SK-MEL-5 (cell line): ENCODE results near the gene GPHN. TPM values are rescaled to one million over a fixed set of nuclear protein-coding genes. Genes with fewer than 3 reads are reported as not detected.
"Not testable (repeated sequence)": the region's sequence is repeated elsewhere in the genome, so short reads cannot be mapped to it uniquely, and the experiment has no call there.

Experiments used
- DNase-seq: peaks from one replicate; pipeline ENCODE4 v3.0.0-alpha.2; 2016; ENCODE audit warnings: low read depth, low spot score
- in situ Hi-C: cut with HindIII; loops from 2 replicates; pipeline ENCODE4 v1.10.0; 2016; ENCODE audit warnings: low sequenced_read_pairs, high pct_unique_total_duplicates, low pct_unique_long_range_greater_than_20kb
- total RNA-seq: library from RNA; depleted of rRNA; stranded (reverse); fragments of >200 nt; shearing (Covaris generic); gene quantifications from 2 replicates; pipeline ENCODE4 v1.2.3, GENCODE V29; 2014

GPHN gene
- total RNA-seq, 1 experiment from 2014 or later = 28.6 TPM

DNA sequence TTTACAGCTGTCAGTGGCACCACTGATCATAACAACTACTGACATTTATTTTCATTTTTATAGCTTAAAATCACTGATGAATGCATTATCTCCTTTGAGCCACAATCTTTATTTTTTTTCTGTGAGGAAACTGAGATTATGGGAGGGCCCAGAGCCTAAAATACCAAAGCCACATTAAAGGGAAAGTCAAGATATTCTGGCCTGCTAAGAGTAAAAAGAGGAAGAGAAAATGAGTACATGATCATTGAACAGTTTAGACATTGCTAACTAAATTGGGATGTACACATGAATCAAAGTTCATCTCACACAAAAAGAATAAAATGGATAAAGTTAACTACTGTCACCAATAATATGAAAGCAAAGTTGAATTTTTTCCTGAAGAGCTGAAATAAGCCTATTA is 510.8 kb downstream of the GPHN start:
- DNase-seq = no peak
- in situ Hi-C loops = no loop called here

DNA sequence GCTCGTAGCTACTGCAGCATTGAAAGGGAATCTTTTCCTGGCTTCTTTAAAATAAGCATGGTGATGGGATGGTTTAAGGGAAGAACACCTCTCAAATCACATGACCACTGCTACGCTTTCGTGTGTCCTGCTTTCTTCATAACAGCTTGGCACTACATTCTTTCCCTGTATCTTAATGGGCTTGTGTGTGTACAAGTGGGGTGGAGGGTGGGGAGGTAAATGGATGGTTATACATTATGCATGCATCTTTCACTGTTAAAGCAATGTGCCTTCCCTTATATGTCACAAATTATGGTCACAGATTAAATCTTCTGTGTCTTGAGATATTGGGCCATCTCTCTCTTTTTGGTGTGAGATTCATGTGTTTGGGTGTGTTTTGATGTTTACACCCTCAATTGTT is 511.8 kb downstream of the GPHN start:
- no peak for DNase-seq
- in situ Hi-C loops = no loop called here

DNA sequence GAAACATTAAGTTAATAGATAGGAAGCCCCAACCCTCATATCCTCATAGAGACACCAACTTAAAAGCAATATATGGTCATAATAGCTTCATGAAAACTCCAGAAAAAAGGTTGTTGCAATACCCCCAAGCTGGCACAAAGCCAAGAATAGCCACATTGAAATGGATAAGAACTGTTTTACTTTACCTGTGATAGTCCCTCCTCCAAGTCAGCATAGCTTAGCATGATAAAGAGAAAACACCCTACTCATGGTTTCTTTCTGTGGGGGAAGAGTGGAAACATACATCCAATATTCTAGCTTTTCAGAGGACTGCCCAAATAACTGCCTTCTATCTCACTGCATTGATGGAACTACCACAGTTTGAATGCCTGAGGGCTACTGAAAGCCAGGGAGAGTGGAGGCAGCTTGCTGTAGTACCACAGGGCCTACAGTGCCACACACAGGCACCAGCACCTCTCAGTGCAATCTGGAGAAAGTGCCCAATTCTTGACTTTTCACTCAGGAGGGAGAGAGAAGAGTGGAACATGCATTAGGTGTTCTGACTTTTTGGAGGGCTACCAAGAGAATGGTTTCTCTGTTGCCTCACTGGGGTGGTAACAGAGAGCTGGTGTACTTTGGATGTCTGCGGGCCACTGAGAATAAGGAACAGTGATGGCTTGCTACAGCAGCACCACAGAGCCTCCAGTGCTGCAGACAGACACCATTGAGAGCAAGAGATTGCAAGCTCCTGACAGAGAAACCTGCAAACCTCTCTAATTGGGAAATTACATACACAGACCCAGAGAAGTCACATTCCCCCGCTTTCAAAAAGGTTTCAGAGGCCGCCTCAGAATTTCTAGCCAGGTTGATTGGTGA is 524.2 kb downstream of the GPHN start:
- no peak for DNase-seq
- in situ Hi-C loops = no loop called here

DNA sequence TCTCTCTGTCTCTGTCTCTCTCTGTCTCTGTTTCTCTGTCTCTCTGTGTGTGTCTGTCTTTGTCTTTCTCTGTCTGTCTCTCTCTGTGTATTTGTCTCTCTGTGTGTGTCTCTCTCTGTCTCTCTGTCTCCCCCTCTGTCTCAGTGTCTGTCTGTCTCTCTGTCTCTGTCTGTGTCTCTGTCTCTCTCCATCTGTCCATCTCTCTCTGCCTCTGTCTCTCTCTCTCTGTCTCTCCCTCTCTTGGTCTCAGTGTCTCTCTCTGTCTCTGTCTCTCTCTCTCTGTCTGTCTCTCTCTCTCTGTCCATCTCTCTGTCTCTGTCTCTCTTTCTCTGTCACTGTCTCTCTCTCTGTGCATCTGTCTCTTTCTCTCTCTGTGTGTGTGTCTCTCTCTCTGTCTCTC is 537.5 kb downstream of the GPHN start:
- in situ Hi-C loops = no loop called here
- DNase-seq = no peak

DNA sequence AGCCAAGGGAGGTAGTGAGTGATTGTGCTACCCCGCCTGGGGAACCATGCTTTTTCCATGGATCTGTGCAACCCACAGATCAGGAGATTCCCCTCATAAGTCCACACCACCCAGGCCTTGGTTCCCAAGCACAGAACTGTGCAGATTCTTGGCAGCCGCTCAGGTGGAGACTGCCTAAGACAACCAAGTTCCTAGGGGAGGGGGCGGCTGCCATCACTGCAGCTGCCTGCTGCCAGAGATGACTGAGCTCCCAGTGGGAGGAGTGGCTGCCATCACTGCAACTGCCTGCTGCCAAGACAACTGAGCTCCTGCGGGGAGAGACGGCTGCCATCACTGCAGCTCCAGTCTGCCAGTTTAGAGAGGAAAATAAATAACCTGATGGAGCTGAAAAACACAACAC is 542.9 kb downstream of the GPHN start:
- DNase-seq = no peak
- in situ Hi-C loops = no loop called here

DNA sequence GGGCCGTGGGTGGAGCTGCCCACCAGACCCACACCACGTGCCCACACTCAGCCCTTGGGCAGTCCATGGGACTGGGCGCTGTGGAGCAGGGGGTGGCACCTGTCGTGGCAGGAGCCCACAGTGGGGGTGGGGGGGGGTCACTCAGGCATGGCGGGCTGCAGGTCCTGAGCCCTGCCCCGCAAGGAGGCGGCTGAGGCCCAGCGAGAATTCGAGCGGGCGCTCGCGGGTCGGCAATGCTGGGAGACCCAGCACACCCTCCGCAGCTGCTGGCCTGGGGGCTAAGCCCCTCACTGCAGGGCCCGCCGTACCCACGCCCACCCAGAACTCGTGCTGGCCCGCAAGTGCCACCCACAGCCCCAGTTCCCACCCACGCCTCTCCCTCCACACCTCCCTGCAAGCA is 548.7 kb downstream of the GPHN start:
- in situ Hi-C loops = no loop called here

DNA sequence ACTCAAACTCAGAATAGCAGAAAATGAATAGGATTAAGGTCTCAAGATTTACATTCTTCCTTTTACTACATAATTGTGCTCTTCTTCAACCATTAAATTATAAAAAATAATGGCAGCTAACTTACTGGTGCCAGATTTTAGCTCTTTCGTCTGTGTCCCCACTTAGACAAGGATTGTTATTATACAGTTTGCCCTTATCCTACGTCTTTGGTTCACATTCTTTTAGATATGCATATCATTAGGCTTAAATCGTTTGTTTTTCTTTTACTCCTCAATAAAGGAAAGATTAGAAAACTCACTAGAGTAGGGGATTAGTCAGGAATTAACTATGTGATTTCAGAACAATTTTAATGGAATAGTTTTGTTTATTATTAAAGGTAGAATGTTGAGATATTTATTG is 551.6 kb downstream of the GPHN start:
- DNase-seq = no peak
- in situ Hi-C loops = no loop called here

More for the DNA sequence above, 548.7 kb downstream of the GPHN start:
- no peak for DNase-seq

DNA sequence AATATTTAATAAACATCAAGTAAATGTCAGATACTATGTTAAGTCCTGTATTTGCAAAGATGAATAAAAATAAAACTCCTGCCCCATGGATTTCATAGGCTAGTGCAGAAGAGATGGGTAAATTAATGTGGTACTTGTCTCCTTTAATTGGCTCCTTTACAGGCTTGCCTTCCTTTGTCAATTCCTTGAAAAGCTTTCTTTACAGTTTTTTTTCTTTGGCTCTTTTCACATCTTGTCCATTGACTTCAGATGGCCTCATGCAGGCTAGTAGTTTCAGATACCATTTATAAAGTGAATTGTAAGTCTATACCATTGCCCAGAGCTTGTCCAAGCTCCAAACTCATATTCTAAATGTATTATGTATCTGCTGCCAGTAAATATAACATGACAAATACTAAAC is 552.6 kb downstream of the GPHN start:
- no peak for DNase-seq
- in situ Hi-C loops = no loop called here

DNA sequence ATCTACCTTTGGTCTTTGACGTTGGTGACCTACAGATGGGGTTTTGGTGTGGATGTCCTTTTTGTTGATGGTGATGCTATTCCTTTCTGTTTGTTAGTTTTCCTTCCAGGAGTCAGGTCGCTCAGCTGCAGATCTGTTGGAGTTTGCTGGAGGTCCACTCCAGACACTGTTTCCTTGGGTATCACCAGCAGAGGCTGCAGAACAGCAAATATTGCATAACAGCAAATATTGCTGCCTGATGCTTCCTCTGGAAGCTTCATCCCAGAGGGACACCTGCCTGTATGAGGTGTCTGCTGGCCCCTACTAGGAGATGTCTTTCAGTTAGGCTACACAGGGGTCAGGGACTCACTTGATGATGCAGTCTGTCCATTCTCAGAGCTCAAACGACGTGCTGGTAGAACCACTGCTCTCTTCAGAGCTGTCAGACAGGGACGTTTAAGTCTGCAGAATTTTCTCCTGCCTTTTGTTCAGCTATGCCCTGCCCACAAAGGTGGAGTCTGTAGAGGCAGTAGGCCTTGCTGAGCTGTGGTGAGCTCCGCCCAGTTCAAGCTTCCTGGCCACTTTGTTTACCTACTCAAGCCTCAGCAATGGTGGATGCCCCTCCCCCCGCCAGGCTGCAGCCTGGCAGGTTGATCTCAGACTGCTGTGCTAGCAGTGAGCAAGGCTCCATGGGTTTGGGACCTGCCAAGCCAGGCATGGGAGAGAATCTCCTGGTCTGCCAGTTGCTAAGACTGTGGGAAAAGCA is 559.3 kb downstream of the GPHN start:
- in situ Hi-C loops, DNase-seq: not testable (repeated sequence)

DNA sequence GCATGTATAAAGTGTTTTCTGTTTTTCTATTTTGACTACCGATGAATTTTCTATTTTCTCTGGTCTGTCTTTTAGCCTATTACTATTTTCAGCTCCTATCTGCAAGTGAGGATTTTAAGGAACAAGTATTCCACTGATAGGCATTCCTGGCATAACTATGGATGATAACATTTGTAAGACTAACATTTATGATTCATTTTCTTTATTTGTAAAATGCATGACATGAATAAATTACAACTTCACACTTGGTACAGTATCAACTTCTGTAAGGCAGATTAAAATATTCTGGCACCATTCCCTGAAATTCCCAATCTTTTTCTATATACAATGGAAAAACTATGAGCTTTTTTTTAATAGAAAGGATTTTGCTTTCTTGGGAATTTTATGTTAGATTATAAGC is 560.3 kb downstream of the GPHN start:
- no peak for DNase-seq
- in situ Hi-C loops = no loop called here

DNA sequence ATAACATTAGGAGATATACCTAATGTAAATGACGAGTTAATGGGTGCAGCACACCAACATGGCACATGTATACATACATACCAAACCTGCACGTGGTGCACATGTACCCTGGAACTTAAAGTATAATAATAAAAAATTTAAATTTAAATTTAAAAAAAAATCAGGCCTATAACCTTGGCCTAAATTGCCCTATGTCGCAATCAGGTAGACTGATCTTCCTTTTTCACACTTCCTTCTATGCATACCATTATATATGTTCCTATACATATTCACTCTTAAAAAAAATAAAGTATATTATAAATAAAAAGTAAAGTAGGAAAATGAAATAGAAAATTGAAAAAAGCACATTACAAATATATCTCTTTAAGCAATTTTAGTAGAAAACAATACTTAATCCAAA is 563.6 kb downstream of the GPHN start:
- DNase-seq = no peak
- in situ Hi-C loops = no loop called here

DNA sequence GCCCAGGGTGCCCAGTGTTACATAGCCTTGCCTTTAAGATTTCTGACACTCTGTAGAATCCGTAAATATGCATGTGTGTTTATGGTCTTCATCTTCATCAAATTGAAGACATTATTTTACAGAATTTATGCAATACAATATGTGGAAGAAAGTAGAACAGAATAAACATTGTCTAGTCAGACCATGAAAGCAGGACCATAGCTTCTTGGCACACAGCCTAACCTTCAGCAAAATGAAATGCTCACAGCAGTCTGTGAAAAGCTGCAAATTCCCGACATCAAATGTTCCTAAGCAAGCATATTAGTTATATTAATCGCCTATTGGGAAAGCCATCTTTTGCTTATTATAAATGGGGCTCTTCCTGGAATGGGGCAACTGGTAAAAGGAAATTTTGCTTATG is 570.0 kb downstream of the GPHN start:
- no peak for DNase-seq

DNA sequence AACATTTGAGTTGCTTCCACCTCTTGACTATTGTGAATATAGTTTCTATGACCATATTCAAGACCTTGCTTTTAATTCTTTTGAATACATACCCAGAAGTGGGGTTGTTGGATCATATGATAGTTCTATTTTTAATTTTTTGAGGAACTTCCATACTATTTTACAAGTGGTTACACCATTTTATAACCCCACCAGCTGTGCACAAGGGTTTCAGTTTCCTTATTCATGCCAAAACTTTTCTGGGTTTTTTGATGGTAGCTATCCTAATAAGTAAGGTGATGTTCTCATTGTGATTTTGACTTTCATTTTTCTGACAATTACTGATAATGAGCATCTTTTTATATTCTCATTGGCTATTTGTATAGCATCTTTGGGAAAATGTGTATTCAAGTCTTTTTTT is 571.9 kb downstream of the GPHN start:
- DNase-seq = no peak
- in situ Hi-C loops = no loop called here

More for the DNA sequence above, 570.0 kb downstream of the GPHN start:
- in situ Hi-C loops = no loop called here

DNA sequence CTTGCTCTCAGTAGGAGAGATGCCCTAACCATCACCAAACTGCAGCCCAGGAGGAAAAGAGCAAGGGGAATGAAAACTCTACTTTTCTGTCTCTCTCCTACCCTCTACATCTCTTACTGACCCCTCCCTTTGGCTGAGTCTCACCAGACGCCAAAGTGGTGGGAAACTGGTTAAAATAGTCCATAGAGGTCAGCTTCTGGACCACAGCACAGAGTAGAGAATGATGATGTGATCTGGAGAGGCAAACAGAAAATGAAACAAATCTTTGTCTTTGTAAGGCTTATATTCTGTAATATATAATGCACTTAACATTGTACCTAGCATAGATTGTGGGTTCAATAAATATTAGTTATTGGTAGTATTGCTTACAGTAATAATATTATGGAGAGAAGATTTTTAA is 600.3 kb downstream of the GPHN start:
- in situ Hi-C loops = no loop called here
- DNase-seq = no peak

DNA sequence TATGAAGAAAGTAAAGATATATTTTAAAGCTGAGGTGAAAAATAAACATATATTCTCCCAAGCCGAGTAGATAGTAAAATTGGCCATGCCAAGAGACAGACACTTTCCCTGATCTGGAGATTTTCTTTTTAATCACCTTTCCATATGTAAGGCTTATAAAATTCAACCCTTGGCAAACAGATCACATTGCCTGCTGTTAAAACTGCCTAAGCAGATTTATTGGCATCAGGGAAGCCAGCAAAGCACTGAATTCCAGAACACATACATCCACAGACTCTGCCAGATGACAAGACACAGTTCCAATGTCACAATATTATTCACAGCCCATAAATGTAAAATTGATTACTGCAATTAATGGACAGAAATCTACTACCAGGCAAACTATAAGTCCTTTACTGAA is 603.1 kb downstream of the GPHN start:
- no peak for DNase-seq
- in situ Hi-C loops = no loop called here

DNA sequence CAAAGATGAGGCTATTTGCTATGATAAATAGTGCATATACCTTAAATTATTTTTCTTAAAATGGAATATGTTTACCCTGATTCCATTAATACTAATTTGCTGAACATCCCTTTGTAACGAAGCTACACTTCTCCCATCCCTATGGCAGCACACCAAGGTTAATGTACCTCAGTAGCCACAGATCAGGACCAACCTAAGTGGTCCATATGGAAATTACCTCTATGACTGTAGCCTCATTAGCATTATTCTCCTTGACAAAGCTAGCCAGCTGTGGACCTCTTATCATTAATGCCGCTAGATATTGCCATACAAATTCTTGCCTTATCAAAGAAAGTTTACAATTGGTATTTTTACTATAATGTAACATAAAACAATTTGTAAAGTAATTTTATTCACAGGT is 604.4 kb downstream of the GPHN start:
- in situ Hi-C loops = no loop called here
- DNase-seq = no peak

DNA sequence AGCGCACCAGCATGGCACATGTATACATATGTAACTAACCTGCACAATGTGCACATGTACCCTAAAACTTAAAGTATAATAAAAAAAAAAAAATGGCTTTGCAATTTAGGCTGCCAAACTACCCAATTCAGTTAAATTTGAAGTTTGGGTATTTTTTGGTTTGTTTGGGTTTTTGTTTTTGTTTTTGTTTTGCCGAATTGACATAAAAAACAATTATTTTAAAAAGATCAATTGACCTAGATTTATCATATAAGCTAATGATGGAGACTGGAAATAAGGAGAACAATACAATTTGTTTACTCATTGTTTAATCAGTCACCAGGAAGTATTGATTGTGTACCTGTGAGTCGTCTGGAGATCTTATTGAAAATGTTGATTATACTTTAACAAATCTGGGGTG is 619.2 kb downstream of the GPHN start:
- in situ Hi-C loops = no loop called here
- DNase-seq = no peak

DNA sequence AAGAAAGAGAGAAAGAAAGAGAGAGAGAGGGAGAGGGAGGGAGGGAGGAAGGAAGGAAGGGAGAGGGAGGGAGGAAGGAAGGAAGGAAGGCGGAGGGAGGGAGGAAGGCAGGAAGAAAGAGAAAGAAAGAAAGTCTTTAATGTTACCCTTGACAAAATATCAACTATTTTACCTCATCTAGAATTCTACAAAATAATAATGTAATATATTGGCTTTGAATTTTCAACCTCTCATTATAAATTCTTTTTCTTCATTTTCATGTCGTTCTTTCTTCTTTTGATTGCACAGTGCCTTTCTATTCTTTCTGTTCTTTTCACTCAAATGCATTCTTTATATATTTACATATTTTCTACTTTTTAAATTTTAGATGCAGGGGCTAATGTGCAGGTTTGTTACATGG is 621.8 kb downstream of the GPHN start:
- no peak for DNase-seq
- in situ Hi-C loops = no loop called here

DNA sequence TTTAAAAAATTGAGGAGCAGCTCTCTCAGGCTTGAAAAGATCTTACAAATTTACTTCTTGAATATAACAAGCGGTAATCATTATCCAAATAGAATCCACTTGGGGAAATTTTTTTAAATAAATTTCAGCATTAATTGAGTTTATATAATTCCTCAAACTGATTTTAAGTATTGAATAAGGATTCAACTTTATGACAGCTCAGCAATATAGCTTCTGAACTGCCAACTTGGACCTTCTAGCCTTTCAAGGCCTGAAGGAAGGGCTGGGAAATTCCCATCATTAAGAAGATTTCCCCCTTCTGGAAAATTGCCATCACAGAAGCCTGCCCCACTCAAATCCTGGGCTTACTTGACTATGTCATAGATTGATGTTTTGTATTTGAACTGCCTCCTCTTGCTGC is 623.7 kb downstream of the GPHN start:
- DNase-seq = no peak
- in situ Hi-C loops = no loop called here
